Superior temporal gyrus (tissue), 1 donor: ENCODE measurements around the gene HSPB7.
A peak's percentile ranks its signal among the peaks of the same experiment; 100 is the strongest.
"Not testable (repeated sequence)": the region's sequence is repeated elsewhere in the genome, so short reads cannot be mapped to it uniquely, and the experiment has no call there.

Source experiments
- DNase-seq: peaks from one replicate; pipeline ENCODE4 v3.0.0-alpha.2; 2016; ENCODE audit errors: extremely low spot score

Gene HSPB7

GRCh38 chr1:16050328-16050727 is 32.5 kb upstream of the HSPB7 start:
- DNase-seq, result no peak

GRCh38 chr1:16048573-16049189 is 30.8 kb upstream of the HSPB7 start:
- DNase-seq, result no peak

GRCh38 chr1:16047791-16048475 is 30.1 kb upstream of the HSPB7 start:
- no peak for DNase-seq

GRCh38 chr1:16046842-16047241 is 29.0 kb upstream of the HSPB7 start:
- no peak for DNase-seq

GRCh38 chr1:16043950-16044349 is 26.1 kb upstream of the HSPB7 start:
- DNase-seq, result no peak

- DNase-seq, result no peak
Measured at GRCh38 chr1:16043521-16043920, 25.7 kb upstream of the HSPB7 start, which contains the start of gene CLCNKB. Gene CLCNKB (plus strand): TSS chr1:16043782. CDS start chr1:16044493, 711 bp downstream.

- not testable (repeated sequence) for DNase-seq
Measured at GRCh38 chr1:16042654-16043053, 24.8 kb upstream of the HSPB7 start.

GRCh38 chr1:16042096-16042495 is 24.3 kb upstream of the HSPB7 start:
- no peak for DNase-seq

- DNase-seq, result no peak
Measured at GRCh38 chr1:16041200-16041599, 23.4 kb upstream of the HSPB7 start.

GRCh38 chr1:16039871-16040270 is 22.0 kb upstream of the HSPB7 start:
- not testable (repeated sequence) for DNase-seq

GRCh38 chr1:16038620-16038912 is 20.7 kb upstream of the HSPB7 start:
- DNase-seq, result no peak

GRCh38 chr1:16036461-16036860 is 18.6 kb upstream of the HSPB7 start:
- DNase-seq, result not testable (repeated sequence)

GRCh38 chr1:16033103-16033632 is 15.3 kb upstream of the HSPB7 start:
- DNase-seq, result not testable (repeated sequence)

- DNase-seq, result peak; percentile 73
Measured at GRCh38 chr1:16032388-16033102, 14.7 kb upstream of the HSPB7 start.

- DNase-seq, result no peak
Measured at GRCh38 chr1:16031551-16031950, 13.7 kb upstream of the HSPB7 start.

- DNase-seq, result no peak
Measured at GRCh38 chr1:16029288-16029687, 11.4 kb upstream of the HSPB7 start.

- not testable (repeated sequence) for DNase-seq
Measured at GRCh38 chr1:16029003-16029268, 11.1 kb upstream of the HSPB7 start.

GRCh38 chr1:16028237-16029002 is 10.6 kb upstream of the HSPB7 start:
- DNase-seq, result no peak

- DNase-seq, result no peak
Measured at GRCh38 chr1:16026723-16027484, 9.1 kb upstream of the HSPB7 start.

- not testable (repeated sequence) for DNase-seq
Measured at GRCh38 chr1:16026302-16026701, 8.5 kb upstream of the HSPB7 start.

GRCh38 chr1:16023050-16023653 is 5.3 kb upstream of the HSPB7 start:
- no peak for DNase-seq
